ENCODE data around the gene ZNF804B.

- TF ChIP-seq POLR2AphosphoS5 (IDR thresholded peaks at IDR 0.05) = no peak
- TF ChIP-seq CTCF (IDR thresholded peaks at IDR 0.05) = no peak
Observed at GRCh38 chr7:89054361-89054760, 294.9 kb downstream of the ZNF804B start.
